Measurements from ENCODE around the gene LETM1. TPM values are rescaled to one million over a fixed set of nuclear protein-coding genes. Genes with fewer than 3 reads are reported as not detected.
A peak's percentile ranks its signal among the peaks of the same experiment; 100 is the strongest.

The LETM1 gene
- total and polyA plus RNA-seq, 2 of the 13 experiments (the other 11 are each of a cell fraction or from before 2014, with no cell fraction given), result 9.7 to 41.6 TPM

- TF ChIP-seq, protein P1, sequence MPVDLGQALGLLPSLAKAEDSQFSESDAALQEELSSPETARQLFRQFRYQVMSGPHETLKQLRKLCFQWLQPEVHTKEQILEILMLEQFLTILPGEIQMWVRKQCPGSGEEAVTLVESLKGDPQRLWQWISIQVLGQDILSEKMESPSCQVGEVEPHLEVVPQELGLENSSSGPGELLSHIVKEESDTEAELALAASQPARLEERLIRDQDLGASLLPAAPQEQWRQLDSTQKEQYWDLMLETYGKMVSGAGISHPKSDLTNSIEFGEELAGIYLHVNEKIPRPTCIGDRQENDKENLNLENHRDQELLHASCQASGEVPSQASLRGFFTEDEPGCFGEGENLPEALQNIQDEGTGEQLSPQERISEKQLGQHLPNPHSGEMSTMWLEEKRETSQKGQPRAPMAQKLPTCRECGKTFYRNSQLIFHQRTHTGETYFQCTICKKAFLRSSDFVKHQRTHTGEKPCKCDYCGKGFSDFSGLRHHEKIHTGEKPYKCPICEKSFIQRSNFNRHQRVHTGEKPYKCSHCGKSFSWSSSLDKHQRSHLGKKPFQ (CRISPR knock-in tag; IDR thresholded peaks at IDR 0.05; ENCODE audit: insufficient replicate concordance), result no peak
- TF ChIP-seq ZNF350 (CRISPR knock-in tag; IDR thresholded peaks at IDR 0.05; ENCODE audit: borderline replicate concordance, low read depth) (no peak; the same call in 1 of the 2 replicates), POLR2AphosphoS2 (IDR thresholded peaks at IDR 0.05; ENCODE audit: low read depth, low read length) (peak; percentile 51; the same call in 1 of the 2 replicates), HOMEZ (CRISPR knock-in tag; IDR thresholded peaks at IDR 0.05; ENCODE audit: low read depth) (no peak), ZEB1 (IDR thresholded peaks at IDR 0.05; ENCODE audit: insufficient replicate concordance, low read depth) (no peak), KAT8 (CRISPR knock-in tag; IDR thresholded peaks at IDR 0.05) (peak; percentile 76), NFKB2 (CRISPR knock-in tag; IDR thresholded peaks at IDR 0.05; ENCODE audit: borderline replicate concordance) (no peak), PRPF4 (IDR thresholded peaks at IDR 0.05; ENCODE audit: low read depth, low read length, poor library complexity, severe bottlenecking) (no peak), FOXA3 (CRISPR knock-in tag; IDR thresholded peaks at IDR 0.05) (peak; percentile 49), TMF1 (CRISPR knock-in tag; IDR thresholded peaks at IDR 0.05; ENCODE audit: low read depth) (no peak; the same call in 1 of the 2 replicates), ZNF780A (CRISPR knock-in tag; IDR thresholded peaks at IDR 0.05) (no peak), RBM39 (IDR thresholded peaks at IDR 0.05; ENCODE audit: low read depth, low read length, poor library complexity, severe bottlenecking) (no peak), ZNF136 (CRISPR knock-in tag; IDR thresholded peaks at IDR 0.05; ENCODE audit: low read depth) (no peak), TCF12 (IDR thresholded peaks at IDR 0.05) (no peak), TCF12 (CRISPR knock-in tag; IDR thresholded peaks at IDR 0.05) (peak; percentile 90), TEAD3 (CRISPR knock-in tag; optimal IDR thresholded peaks at IDR 0.05; ENCODE audit: borderline replicate concordance) (peak; percentile 27), FOXA1 (IDR thresholded peaks at IDR 0.05) (no peak), FOXA1 (CRISPR knock-in tag; IDR thresholded peaks at IDR 0.05) (peak; percentile 36; the same call in 1 of the 2 replicates), ZFP62 (CRISPR knock-in tag; IDR thresholded peaks at IDR 0.05) (no peak), JDP2 (CRISPR knock-in tag; IDR thresholded peaks at IDR 0.05; ENCODE audit: borderline replicate concordance) (no peak), AFF4 (CRISPR knock-in tag; IDR thresholded peaks at IDR 0.05) (peak; percentile 77; the same call in 1 of the 2 replicates), ZNF776 (CRISPR knock-in tag; IDR thresholded peaks at IDR 0.05) (no peak; the same call in 1 of the 2 replicates), AKAP8 (CRISPR knock-in tag; IDR thresholded peaks at IDR 0.05) (peak; percentile 99)
Observed at GRCh38 chr4:1795299-1796195, 60.4 kb downstream of the LETM1 start (continued).
